ENCODE results near the gene ZMAT5. TPM values are rescaled to one million over a fixed set of nuclear protein-coding genes. Genes with fewer than 3 reads are reported as not detected.

Gene ZMAT5
- total and polyA plus RNA-seq, 2 of the 13 experiments (the other 11 are each of a cell fraction or from before 2014, with no cell fraction given) = 20.7 to 27.8 TPM

- no peak for TF ChIP-seq CENPX (CRISPR knock-in tag; IDR thresholded peaks at IDR 0.05)
- TF ChIP-seq CSRNP1 (CRISPR knock-in tag; IDR thresholded peaks at IDR 0.05) = no peak
- no peak for TF ChIP-seq JUNB (CRISPR knock-in tag; IDR thresholded peaks at IDR 0.05; ENCODE audit: borderline replicate concordance)
- TF ChIP-seq IRF1 (CRISPR knock-in tag; IDR thresholded peaks at IDR 0.05; ENCODE audit: low read depth) = no peak
- 0 out of 2 replicates have a peak, but pooled peaks have one; percentile 41 for TF ChIP-seq REL (CRISPR knock-in tag; conservative IDR thresholded peaks at IDR 0.05)
- peak; percentile 48; the same call in 1 of the 2 replicates for TF ChIP-seq ZNF589 (CRISPR knock-in tag; conservative IDR thresholded peaks at IDR 0.05)
- no peak for TF ChIP-seq ZNF329 (CRISPR knock-in tag; IDR thresholded peaks at IDR 0.05; ENCODE audit: low read depth)
- TF ChIP-seq PCBP2 (optimal IDR thresholded peaks at IDR 0.05; ENCODE audit: low read depth, low read length, poor library complexity, severe bottlenecking) = no peak
- no peak for TF ChIP-seq TMF1 (CRISPR knock-in tag; IDR thresholded peaks at IDR 0.05; ENCODE audit: low read depth)
- TF ChIP-seq TP53 (CRISPR knock-in tag; conservative IDR thresholded peaks at IDR 0.05) = no peak
- peak; percentile 49 for TF ChIP-seq RAD21 (CRISPR knock-in tag; IDR thresholded peaks at IDR 0.05)
- no peak for TF ChIP-seq EZH2 (conservative IDR thresholded peaks at IDR 0.05; ENCODE audit: low read depth, low read length)
- no peak for TF ChIP-seq DBP (CRISPR knock-in tag; IDR thresholded peaks at IDR 0.05; ENCODE audit: not compliant biosample characterization)
- TF ChIP-seq PAWR (CRISPR knock-in tag; IDR thresholded peaks at IDR 0.05; ENCODE audit: borderline replicate concordance) = no peak
- no peak for TF ChIP-seq ZNF574 (CRISPR knock-in tag; IDR thresholded peaks at IDR 0.05)
- no peak for TF ChIP-seq NFE2L2 (IDR thresholded peaks at IDR 0.05; ENCODE audit: low read length)
- no peak for TF ChIP-seq E2F5 (CRISPR knock-in tag; conservative IDR thresholded peaks at IDR 0.05)
- TF ChIP-seq ZNF644 (CRISPR knock-in tag; IDR thresholded peaks at IDR 0.05; ENCODE audit: low read depth) = 0 out of 2 replicates have a peak, but pooled peaks have one; percentile 15
- no peak for TF ChIP-seq ZNF333 (CRISPR knock-in tag; IDR thresholded peaks at IDR 0.05; ENCODE audit: borderline replicate concordance)
- no peak for TF ChIP-seq ZNF33B (CRISPR knock-in tag; IDR thresholded peaks at IDR 0.05)
- no peak for TF ChIP-seq ZNF282 (IDR thresholded peaks at IDR 0.05; ENCODE audit: partially characterized antibody)
- no peak for TF ChIP-seq MAF1 (CRISPR knock-in tag; IDR thresholded peaks at IDR 0.05; ENCODE audit: borderline replicate concordance)
Measured at GRCh38 chr22:29765905-29766631, 739 bp downstream of the ZMAT5 start (continued).
